GM06990 (cell line): ENCODE data around the gene HIPK2.

Experiments used
- DNase-seq: peaks from one replicate; pipeline ENCODE4 v3.0.0-alpha.2; 2011; ENCODE audit not compliant: insufficient read length; ENCODE audit errors: extremely low read depth
- H3K27me3 ChIP-seq: replicated peaks from 2 replicates; pipeline ENCODE4 v1.6.0; 2011; ENCODE audit warnings: low read length; ENCODE audit not compliant: control insufficient read depth, insufficient read depth
- H3K36me3 ChIP-seq: 2 replicates; pipeline ENCODE4 v1.5.1; 2011; ENCODE audit warnings: low read length; ENCODE audit not compliant: control insufficient read depth, insufficient read depth
- H3K4me3 ChIP-seq: replicated peaks from 2 replicates; pipeline ENCODE4 v1.5.1; 2011; ENCODE audit warnings: low read depth, mild to moderate bottlenecking, control low read depth, low read length
- TF ChIP-seq, protein P1 (sequence below): IDR thresholded peaks from 2 replicates; pipeline ENCODE4 v1.5.1; 2011; ENCODE audit warnings: low read length, control low read depth, mild to moderate bottlenecking, inconsistent platforms; ENCODE audit not compliant: insufficient read depth, poor library complexity, severe bottlenecking

The HIPK2 gene

DNA sequence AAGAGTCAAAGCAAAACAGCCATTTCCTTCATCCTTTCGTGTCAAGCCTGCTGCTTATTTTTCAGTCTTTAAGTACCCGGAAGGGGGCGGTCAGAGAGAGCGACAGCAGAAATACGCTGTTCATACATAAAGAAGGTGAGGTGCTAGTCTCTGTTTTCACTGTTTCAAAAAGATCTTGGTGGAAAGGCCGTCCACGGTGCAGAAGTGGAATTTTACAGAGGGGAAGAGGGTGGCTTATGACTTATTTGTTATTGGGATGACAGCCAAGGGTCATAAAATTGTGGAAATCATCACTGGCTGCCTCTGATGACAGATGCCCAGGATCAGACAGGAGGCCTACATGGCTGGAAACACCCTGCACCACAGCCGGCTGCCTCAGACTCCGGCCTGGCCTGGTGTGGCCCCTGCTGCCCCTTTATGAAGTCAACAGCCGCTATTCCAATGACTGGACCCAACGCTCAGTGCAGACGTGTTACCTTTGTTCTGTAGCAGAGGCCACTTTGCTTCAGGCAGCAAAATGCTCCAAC, 57.0 kb downstream of the HIPK2 start:
- no peaks in the 10 kb centered on the region for H3K27me3 ChIP-seq
- H3K36me3 ChIP-seq, result peaks cover 10% of the 10 kb centered on the region
- DNase-seq, result no peak
- peak overlapping the region; percentile 29 for H3K4me3 ChIP-seq
- TF ChIP-seq, protein P1, sequence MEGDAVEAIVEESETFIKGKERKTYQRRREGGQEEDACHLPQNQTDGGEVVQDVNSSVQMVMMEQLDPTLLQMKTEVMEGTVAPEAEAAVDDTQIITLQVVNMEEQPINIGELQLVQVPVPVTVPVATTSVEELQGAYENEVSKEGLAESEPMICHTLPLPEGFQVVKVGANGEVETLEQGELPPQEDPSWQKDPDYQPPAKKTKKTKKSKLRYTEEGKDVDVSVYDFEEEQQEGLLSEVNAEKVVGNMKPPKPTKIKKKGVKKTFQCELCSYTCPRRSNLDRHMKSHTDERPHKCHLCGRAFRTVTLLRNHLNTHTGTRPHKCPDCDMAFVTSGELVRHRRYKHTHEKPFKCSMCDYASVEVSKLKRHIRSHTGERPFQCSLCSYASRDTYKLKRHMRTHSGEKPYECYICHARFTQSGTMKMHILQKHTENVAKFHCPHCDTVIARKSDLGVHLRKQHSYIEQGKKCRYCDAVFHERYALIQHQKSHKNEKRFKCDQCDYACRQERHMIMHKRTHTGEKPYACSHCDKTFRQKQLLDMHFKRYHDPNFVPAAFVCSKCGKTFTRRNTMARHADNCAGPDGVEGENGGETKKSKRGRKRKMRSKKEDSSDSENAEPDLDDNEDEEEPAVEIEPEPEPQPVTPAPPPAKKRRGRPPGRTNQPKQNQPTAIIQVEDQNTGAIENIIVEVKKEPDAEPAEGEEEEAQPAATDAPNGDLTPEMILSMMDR, result peak; percentile 45

DNA sequence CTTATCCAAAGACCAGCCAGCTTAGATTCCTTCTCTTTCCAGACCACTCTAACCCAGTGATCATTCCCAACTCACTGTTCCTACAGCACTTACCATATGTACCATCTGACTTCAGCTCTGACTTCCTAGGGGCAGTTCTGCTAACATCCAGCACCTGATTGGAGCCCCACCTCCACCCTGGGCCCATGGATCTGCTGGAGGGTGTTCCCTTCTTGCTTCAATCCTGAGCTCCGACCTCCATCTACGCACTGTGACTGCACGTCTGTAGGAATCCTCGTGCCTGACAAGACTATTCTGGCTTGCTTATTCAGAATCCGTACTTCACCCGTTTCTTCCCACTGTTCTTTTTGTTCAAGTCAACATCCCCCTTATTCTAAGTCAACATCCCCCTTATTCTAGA, 57.6 kb downstream of the HIPK2 start:
- no peak for DNase-seq
- TF ChIP-seq, protein P1, result no peak
- Histone ChIP-seq H3K36me3 (peaks cover 15% of the 10 kb centered on the region), H3K4me3 (no peak overlapping the region), H3K27me3 (no peaks in the 10 kb centered on the region)

DNA sequence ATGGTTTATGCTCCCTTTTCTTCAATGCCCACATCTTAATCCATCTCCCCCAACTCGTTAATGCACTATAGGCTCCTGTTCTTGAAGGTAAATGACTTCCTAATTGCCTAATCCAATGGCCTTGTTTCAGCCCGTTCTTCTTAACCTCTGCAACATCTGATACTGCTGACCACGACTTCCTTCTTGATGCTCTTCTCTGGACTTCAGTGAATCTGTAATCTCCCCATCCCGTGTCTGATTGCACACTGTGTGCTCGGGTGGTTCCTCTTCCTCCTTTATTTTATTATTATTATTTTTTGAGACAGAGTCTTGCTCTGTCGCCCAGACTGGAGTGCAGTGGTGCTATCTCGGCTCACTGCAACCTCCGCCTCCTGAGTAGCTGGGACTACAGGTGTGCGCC, 58.9 kb downstream of the HIPK2 start:
- H3K27me3 ChIP-seq, result no peaks in the 10 kb centered on the region
- TF ChIP-seq, protein P1, result no peak
- no peak overlapping the region for H3K4me3 ChIP-seq
- no peak for DNase-seq
- H3K36me3 ChIP-seq, result peaks cover 24% of the 10 kb centered on the region

DNA sequence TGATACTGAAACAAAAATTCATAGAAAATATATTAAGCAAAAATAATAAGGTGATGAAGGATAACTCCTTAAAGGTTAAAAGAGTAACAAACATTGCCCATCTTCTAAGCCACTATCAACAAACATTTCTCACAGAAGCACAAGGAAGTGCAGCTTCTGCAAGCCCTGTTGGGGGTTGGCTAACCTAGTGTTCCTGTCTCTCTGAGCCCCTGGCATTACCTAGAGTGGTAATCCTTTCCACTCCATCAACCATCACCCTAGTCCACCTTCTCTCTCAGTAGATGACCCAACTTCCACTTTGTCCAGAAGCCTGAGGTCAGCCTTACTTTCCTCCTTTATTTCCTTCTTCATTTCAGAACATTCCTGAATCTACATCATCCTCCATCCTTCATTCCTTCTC, 59.7 kb downstream of the HIPK2 start:
- DNase-seq, result no peak
- H3K27me3 ChIP-seq, result no peaks in the 10 kb centered on the region
- TF ChIP-seq, protein P1, result no peak
- no peak overlapping the region for H3K4me3 ChIP-seq
- peaks cover 29% of the 10 kb centered on the region for H3K36me3 ChIP-seq

DNA sequence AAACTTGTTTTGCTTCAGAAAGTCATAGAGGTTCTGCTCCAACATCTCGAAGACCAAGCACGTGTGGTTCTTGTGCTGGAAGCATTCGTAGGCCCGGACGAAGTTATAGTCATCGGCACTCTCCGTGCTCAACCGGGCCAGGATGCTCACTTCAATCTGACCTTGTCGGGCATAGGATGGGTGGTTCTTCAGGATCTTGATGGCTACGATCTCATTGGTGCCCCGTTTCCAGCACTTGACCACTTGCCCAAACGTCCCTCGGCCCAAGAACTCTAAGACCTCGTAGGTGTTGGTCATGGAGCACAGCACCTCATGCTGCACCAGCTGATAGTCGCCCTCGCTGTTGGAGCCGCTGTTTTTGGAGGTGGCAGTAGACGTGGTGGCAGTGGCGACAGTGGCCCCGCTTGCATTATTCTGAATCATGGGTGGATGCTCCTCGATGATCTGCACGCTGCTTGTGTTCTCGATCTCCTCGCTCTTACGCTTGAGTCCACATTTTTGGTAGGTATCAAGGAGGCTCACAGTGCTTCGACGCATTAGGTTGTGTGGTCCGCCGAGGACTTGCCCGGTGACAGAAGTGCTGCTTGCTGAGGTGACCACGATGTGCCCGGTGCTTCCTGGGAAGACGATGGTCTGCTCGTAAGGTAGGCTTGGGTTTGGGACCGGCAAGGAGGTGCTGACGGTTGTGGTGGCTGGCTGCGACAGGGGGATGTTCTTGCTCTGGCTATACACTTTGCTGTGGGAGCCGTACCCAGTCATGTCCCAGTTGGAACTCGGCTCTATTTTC, 61.4 kb downstream of the HIPK2 start:
- TF ChIP-seq, protein P1, result no peak
- no peak for DNase-seq
- no peak overlapping the region for H3K4me3 ChIP-seq
- no peaks in the 10 kb centered on the region for H3K27me3 ChIP-seq
- peaks cover 36% of the 10 kb centered on the region for H3K36me3 ChIP-seq
